Retinal pigment epithelial cell (primary cell): Measurements from ENCODE around the gene SV2A.
"Not testable (repeated sequence)": the region's sequence is repeated elsewhere in the genome, so short reads cannot be mapped to it uniquely, and the experiment has no call there.

ENCODE experiments used
- DNase-seq: peaks from one replicate; pipeline ENCODE4 v3.0.0-alpha.2; 2010; ENCODE audit warnings: low read depth
- H3K4me3 ChIP-seq: 2 replicates; pipeline ENCODE4 v1.5.1; 2011; ENCODE audit warnings: mild to moderate bottlenecking, low read length, control low read depth, moderate library complexity
- TF ChIP-seq, protein P1 (sequence below): conservative IDR thresholded peaks from 2 replicates; pipeline ENCODE4 v1.5.1; 2011; ENCODE audit warnings: low read depth, low read length, control low read depth, inconsistent platforms

SV2A gene

DNA sequence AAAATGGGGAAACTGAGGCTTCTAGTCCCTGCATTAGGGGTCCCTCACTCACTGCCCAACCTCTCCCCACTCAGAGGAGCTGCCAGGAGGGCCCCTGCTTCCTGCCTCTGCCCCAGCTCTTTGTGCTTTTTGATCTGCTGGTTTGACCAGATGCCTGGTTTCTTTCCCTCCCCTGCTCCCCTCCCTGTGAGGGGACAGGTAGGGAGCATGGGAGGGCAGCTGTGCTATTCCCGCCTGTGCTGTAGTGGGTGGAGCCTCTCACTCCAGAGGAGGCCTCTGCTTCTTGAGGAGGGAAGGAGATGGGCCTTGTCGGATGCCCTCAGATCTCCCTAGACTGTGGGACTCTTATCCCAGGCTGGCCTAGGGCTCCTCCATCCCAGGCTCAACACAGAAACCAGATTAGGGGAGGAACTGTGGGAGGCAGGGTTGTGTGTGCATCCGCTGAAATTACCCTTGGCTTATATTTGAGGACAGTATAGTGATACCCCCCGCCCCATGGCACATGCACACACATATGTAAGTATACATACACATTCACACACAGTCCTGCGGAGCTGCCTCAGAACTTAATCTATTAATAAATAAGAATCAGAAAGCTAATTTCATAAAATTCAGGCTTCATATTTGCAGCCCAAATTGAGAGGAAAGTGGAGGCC is 13.7 kb downstream of the SV2A start:
- H3K4me3 ChIP-seq = no peak overlapping the region
- DNase-seq = no peak
- TF ChIP-seq, protein P1, sequence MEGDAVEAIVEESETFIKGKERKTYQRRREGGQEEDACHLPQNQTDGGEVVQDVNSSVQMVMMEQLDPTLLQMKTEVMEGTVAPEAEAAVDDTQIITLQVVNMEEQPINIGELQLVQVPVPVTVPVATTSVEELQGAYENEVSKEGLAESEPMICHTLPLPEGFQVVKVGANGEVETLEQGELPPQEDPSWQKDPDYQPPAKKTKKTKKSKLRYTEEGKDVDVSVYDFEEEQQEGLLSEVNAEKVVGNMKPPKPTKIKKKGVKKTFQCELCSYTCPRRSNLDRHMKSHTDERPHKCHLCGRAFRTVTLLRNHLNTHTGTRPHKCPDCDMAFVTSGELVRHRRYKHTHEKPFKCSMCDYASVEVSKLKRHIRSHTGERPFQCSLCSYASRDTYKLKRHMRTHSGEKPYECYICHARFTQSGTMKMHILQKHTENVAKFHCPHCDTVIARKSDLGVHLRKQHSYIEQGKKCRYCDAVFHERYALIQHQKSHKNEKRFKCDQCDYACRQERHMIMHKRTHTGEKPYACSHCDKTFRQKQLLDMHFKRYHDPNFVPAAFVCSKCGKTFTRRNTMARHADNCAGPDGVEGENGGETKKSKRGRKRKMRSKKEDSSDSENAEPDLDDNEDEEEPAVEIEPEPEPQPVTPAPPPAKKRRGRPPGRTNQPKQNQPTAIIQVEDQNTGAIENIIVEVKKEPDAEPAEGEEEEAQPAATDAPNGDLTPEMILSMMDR = no peak

DNA sequence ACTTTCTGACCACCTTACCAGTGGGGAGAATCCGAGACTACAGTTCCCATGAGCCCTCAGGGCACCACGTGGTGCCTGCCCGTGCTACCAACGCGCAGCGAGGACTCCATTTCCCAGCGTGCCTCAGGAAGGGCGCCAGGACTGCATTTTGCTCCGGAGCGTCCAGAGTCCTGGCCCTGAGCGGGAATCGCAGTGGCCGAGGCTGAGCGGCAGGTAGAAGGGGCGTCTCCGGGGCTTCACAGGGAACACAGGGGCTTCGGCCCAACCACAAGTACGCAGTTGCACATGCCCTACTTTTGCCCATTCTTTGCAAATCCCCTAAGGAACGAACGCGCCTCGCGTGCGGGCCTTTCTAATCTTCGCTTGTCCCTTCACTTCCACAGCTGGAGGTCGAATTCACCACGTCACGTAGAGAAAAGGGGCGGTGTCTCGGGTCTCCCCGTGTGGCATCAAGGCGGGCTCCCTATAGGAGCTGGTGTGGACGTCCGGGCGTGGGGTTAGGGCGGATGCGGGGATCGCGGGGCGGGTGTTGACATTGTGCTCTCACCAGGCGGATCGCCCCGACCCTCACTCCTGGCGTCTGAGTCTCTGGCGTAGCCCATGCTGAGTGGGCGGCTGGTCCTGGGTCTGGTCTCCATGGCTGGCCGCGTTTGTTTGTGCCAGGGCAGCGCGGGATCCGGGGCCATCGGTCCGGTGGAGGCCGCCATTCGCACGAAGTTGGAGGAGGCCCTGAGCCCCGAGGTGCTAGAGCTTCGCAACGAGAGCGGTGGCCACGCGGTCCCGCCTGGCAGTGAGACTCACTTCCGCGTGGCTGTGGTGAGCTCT is 18.0 kb downstream of the SV2A start, which contains the start of gene BOLA1:
TSS of gene BOLA1 (plus strand) at position 109 of the 825 bp plus-strand sequence. CDS start at position 601, 492 bp downstream.
- peak within 1 kb of the TSS; percentile 63 for H3K4me3 ChIP-seq
- TF ChIP-seq, protein P1 = no peak
- no peak for DNase-seq

DNA sequence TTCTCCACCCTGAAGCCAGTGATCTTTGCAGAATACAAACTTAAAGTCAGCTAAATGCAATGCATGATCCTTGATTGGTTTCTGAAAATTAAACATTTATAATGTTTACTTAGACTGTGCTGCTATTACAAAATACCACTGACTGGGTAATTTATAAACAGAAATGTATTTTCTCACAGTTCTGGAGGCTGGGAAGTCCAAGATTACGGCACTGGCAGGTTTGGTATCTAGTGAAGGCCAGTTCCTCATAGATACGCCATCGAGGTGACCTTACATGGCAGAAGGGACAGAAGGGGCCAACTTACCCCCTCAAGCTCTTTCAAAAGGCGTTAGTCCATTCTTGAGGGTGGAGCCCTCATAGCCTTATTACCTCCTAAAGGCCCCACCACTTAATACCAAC is 21.1 kb downstream of the SV2A start:
- TF ChIP-seq, protein P1 = no peak
- H3K4me3 ChIP-seq = no peak overlapping the region
- DNase-seq = no peak

DNA sequence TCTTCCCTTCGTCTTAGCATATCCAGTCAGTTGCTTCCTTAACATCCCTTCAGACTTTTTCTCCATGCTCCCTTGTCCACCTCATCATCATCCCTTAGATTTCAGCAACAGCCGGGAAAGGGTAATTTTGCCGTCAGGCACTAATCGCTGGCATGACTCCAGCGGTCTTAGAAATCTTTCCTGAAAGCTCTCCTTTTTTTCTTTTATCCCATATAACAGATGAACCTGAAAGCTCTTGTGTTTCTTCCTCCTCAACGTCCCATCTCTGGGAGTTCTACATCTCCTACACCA is 28.7 kb downstream of the SV2A start:
- no peak for DNase-seq
- H3K4me3 ChIP-seq = peak overlapping the region; percentile 68
- TF ChIP-seq, protein P1 = no peak

DNA sequence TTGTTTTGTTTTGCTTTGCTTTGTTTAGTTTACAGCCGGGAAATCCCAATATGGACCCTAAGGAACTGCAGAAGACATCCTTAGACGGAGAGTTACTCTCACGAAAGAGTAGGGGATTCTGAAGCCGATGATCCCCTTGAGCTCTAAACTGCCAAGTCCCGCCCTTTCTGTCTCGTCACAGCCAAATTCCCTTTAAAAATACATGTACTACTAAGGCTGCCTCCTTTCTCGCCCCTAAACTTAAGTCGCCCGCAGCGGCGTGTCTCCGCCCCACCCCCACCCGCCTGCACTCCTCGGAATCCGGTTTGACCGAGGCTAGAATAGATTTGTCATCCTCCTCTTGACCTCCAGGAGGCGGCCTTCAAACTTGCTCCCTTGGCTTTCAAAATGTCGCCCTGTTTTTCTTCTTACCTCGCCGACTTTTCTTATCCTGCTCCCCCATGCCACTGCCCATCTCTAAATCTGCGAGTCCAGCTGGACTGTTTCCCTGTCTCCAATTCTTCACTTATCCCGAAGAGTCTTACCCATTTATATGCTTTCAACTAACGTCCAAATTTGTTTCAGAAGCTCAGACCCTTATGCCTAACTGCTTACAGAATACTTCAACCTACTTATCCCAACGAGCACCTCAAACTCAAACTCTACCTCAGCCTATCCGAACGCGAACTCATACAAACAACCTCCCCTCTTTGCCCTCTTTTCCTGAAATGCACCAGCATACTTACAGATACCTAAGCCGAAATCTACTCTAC is 29.2 kb downstream of the SV2A start:
- H3K4me3 ChIP-seq = peak overlapping the region; percentile 68
- TF ChIP-seq, protein P1 = peak; percentile 68
- DNase-seq = peak; percentile 69

DNA sequence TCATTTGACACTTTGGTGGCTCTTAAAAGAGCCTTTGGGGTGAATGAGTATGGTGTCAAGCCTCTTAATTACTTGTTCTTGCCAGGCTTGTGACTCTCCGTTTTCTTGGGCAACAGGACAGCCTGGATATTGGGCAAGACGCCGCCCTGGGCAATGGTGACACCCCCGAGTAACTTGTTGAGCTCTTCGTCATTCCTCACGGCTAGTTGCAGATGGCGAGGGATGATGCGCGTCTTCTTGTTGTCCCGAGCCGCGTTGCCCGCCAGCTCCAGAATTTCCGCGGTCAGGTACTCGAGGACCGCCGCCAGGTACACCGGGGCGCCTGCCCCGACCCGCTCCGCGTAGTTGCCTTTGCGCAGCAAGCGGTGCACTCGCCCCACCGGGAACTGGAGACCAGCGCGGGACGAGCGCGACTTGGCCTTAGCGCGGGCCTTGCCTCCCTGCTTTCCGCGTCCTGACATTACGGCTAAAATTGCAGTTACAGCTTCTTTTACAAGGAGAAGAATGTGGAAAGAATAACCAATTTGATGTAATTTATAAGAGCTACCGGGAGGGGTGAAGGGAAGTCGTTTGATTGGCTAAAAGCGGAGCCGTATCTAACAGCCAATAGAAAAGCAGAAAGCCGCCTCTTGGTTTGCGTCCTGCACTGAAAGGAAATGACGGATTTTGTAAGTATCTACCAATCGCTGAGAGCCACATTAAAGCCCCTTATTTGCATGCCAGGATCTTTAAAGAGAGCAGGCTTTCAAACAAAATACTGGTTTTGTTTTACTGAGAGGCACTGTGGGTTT is 30.0 kb downstream of the SV2A start:
- DNase-seq = peak; percentile 97
- H3K4me3 ChIP-seq = peak overlapping the region; percentile 68
- TF ChIP-seq, protein P1 = no peak

DNA sequence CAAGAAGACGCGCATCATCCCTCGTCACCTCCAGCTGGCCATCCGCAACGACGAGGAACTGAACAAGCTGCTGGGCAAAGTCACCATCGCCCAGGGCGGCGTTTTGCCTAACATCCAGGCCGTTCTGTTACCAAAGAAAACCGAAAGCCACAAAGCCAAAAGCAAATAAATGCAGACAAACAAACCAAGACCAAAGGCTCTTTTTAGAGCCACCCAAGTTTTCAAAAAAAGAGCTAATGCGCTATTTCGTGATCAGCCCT is 30.5 kb downstream of the SV2A start:
- peak overlapping the region; percentile 68 for H3K4me3 ChIP-seq
- not testable (repeated sequence) for DNase-seq
